Measurements from ENCODE around the gene EMC8.

Gene EMC8

DNA sequence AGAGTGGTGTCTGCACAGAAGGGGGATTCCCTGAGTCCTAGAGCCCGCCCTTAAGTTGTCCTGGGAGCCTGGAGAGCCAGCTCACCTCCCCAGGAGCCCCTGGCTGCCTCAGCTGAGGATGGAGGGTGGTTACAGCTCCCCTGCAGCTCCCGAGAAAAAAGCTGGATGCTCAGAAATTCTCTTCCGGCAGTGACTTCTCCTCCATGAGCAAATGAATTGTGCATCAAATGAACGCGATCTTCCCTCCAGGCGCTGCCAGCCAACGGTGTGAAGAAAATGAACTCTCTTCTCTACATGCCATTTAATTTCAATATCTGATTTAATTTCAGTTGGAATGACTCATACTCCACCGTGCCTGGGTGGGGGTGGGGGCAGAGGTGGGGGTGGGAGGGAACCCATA, 34.1 kb downstream of the EMC8 start:
- DNase-seq: no peak
- no peaks in the 10 kb centered on the region for H3K9me3 Mint-ChIP-seq
- no peak overlapping the region for H3K4me3 Mint-ChIP-seq
- H3K27ac Mint-ChIP-seq: peak overlapping the region in 1 of 2 donors; percentile 7
- ATAC-seq: no peak
- peaks cover 3% of the 10 kb centered on the region for H3K27me3 Mint-ChIP-seq
- peaks cover 5% of the 10 kb centered on the region for H3K4me1 Mint-ChIP-seq

DNA sequence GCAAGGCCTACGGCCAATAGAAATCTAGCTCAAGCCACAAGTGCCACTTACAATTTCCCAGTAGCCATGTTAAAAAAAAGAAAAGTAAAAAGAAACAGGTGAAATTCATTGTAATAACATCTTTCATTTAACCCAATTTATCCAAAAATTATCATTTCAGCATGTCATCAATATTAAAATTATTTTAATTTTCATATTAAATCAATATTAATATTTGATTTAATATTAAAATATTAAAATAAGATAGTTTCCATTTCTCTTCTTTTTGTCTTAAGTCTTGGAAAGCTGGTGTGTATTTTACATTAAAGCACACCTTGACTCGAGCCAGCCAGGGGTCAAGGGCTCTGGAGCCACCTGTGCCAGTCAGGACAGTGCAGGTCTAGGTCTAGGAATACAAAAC, 35.7 kb downstream of the EMC8 start:
- peaks cover 19% of the 10 kb centered on the region for H3K27me3 Mint-ChIP-seq
- DNase-seq: no peak
- no peaks in the 10 kb centered on the region for H3K9me3 Mint-ChIP-seq
- no peak overlapping the region for H3K4me3 Mint-ChIP-seq
- H3K27ac Mint-ChIP-seq: no peak overlapping the region
- no peak for ATAC-seq
- peaks cover 13% of the 10 kb centered on the region for H3K4me1 Mint-ChIP-seq

DNA sequence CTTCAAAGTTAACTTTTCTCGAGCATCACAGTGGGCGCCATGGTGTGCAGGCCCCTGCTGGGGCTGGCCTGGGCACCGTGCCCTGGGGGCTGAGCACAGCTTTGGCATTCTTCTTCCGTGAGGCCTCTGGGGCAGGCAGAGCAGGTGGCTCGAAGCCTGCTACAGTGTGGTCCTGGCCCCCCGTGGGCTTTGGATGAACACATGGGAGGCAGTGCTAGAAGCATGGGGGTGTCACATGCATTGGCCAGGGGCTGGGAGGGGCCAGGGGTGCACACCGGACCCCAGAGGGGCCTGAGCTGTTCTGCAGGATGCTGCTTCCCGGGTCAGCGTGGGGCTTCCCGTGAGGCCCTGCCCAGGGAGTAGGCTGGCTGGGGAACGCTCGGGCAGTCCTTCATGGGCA, 36.4 kb downstream of the EMC8 start:
- Mint-ChIP-seq H3K4me3 (no peak overlapping the region), H3K9me3 (no peaks in the 10 kb centered on the region), H3K4me1 (peaks cover 14% of the 10 kb centered on the region), H3K27ac (no peak overlapping the region), H3K27me3 (peaks cover 21% of the 10 kb centered on the region)
- ATAC-seq (no peak), DNase-seq (no peak)

DNA sequence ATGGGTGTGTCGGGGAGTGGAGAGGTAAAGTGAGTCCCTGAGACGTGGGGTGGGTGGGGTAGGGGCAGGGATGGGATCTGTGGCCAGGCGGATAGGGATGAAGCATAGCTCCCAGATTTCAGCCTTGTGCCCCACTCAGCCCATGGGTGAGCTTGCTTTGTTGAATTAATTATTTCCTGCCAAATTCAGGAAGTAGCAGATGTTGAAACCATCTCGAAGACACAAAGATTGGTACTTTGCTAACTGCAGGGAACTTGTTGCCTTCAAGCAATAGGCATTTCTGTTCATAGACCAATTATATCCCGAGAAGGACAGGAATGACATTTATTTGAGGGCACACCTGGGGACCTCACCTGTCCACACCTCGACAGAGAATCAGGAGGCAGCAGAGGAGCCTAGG, 37.5 kb downstream of the EMC8 start:
- H3K27me3 Mint-ChIP-seq: peaks cover 21% of the 10 kb centered on the region

DNA sequence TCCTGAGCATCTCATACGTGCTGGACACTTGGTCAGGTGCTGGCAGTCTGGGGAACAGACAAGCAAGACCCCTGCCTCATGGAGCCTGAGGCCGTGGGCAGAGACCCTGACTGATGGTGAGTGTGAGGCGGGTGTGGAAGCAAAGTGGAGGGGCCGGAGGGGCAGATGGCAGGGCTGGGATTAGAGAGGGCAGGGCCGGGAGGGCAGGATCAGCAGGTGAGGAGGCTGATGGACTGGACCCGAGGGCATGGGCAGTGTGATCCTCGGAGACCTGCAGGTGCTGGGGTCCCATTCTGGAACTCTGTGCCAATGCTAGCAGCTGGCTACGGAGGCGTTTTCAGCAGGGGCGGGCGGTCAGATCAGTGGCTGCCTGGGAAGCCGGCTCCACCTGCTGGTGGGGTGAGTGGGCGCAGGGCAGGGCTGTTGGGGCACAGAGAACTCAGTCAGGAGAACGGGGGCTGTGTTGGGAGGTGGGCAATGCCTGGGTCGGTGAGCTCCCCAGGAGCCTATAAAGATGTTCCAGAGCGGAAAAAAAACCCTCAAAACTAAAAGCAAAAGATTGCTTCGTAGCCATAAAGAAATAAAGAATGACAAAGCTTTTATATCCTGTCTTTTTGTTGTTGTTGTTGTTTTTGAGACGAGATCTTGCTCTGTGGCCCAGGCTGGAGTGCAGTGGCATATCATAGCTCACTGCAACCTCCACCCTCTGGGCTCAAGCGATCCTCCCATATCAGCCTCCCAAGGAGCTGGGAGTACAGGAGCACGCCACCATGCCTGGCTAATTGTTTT, 39.5 kb downstream of the EMC8 start:
- peaks cover 26% of the 10 kb centered on the region for H3K4me1 Mint-ChIP-seq
- H3K27me3 Mint-ChIP-seq: peaks cover 23% of the 10 kb centered on the region
- DNase-seq (peak in 1 of 2 donors; percentile 37), ATAC-seq (peak; percentile 34)
- no peaks in the 10 kb centered on the region for H3K9me3 Mint-ChIP-seq
- H3K4me3 Mint-ChIP-seq: no peak overlapping the region
- no peak overlapping the region for H3K27ac Mint-ChIP-seq

More for the DNA sequence above, 37.5 kb downstream of the EMC8 start:
- H3K9me3 Mint-ChIP-seq: no peaks in the 10 kb centered on the region
- ATAC-seq (no peak), DNase-seq (no peak)
- H3K27ac Mint-ChIP-seq: no peak overlapping the region
- peaks cover 20% of the 10 kb centered on the region for H3K4me1 Mint-ChIP-seq
- no peak overlapping the region for H3K4me3 Mint-ChIP-seq

DNA sequence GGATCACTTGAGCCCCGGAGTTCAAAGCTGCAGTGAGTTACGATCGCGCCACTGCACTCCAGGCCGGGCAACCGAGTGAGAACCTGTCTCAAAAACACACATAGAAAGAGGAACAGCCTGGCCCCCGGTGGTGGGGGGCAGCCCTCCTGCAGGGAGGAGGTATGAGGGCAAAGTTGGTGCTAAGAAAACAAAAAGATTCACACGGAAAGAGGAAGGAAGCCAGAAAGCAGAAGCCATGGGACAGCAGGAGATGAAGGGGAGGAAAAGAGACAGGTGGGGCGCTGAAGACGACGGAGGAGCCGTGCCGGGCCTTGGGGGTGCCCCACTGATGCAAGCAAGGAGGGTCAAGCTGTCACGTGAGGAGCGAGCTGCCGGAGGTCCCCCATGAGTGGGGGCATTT, 40.2 kb downstream of the EMC8 start:
- H3K4me1 Mint-ChIP-seq: peaks cover 26% of the 10 kb centered on the region
- peak overlapping the region in 1 of 2 donors; percentile 3 for H3K4me3 Mint-ChIP-seq
- ATAC-seq (no peak), DNase-seq (no peak)
- H3K27me3 Mint-ChIP-seq: peaks cover 30% of the 10 kb centered on the region
- H3K27ac Mint-ChIP-seq: no peak overlapping the region
- no peaks in the 10 kb centered on the region for H3K9me3 Mint-ChIP-seq

DNA sequence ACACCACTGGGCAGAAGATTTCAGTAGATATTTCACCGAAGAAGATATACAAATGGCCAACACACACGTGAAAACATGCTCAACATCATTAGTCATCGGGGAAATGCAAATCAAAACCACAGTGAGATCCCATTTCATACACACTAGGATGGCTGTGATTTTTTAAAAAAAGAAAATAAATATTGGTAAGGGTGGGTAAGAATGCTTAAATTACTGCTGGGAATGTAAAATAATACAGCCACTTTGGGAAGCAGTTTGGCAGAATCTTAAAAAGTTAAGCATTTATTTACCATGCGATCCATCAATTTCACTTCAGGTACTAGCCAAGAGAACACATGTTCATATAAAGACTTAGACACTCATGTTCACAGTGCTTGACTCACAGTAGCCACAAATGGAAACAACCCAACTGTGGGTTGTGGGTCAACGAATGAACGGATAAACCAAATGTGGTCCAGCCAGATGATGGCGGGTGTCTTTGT, 42.0 kb downstream of the EMC8 start:
- ATAC-seq (peak; percentile 83), DNase-seq (peak in 1 of 2 donors; percentile 58)
- Mint-ChIP-seq H3K4me1 (peaks cover 26% of the 10 kb centered on the region), H3K4me3 (no peak overlapping the region), H3K9me3 (no peaks in the 10 kb centered on the region), H3K27ac (peak overlapping the region in 1 of 2 donors; percentile 74), H3K27me3 (peaks cover 45% of the 10 kb centered on the region)

DNA sequence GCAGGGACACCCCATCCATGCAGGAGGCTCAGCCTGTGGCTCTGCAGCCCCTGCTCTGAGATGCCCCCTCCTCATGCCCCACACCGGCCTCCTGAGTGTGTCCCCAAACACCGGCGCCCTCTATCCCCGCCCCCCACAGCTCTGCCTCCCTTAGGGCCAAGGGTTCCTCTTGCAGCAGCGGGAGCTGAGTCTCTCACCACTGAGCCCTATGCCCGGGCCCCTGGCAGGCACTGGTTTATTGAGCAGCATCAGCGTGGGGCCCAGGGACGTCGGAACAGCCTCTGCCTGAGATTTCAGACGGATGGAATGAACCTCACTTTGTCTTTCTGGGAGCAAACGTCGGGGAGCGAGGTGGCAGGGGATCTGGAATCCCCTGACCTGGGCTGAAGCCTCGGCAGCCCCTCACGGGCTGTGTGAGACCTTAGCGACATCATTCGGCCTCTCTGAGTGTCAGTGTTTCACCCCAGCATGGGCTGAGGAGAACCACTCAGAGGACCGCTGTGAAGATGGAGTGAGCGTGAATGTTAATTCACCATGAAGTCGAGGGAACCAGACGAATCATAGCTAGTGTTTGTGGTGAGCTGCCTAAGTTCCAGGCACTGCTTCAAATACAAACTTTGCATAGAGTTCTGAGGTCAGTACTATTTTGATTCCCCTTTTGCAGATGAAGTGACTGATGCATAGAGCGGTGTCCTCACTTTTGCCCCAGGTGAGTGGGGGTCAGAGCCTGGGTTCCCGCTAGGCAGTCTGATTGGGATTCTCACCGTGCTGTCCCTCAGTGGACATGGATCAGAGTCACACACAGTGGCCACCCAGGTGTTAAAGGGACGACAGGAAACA, 43.2 kb downstream of the EMC8 start:
- ATAC-seq: peak; percentile 36
- DNase-seq: no peak
- Mint-ChIP-seq H3K9me3 (no peaks in the 10 kb centered on the region), H3K27me3 (peaks cover 55% of the 10 kb centered on the region), H3K27ac (no peak overlapping the region), H3K4me3 (peak overlapping the region in 1 of 2 donors; percentile 47), H3K4me1 (peaks cover 33% of the 10 kb centered on the region)

DNA sequence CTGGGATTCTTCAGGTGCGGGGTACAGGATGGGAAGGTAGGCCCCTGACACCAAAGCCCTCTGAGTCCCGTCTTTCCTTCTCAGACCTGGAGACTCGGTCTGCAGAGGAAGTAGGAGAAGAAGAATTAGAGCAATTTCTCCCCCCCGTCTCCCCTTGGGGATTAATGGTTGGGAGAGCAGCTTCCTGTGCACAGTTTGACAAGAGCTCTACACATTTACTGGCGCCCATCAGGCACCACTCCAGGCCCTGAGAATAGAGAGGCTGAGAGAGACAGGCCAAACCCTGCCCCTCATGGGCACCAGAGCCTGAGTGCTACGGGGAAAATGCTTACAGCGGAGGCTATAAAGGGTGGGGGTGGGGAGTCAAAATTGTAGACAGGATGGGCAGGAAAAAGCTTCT, 44.9 kb downstream of the EMC8 start:
- Mint-ChIP-seq H3K27ac (no peak overlapping the region), H3K27me3 (peaks cover 56% of the 10 kb centered on the region), H3K4me1 (peaks cover 43% of the 10 kb centered on the region), H3K4me3 (no peak overlapping the region), H3K9me3 (no peaks in the 10 kb centered on the region)
- DNase-seq (no peak), ATAC-seq (no peak)

DNA sequence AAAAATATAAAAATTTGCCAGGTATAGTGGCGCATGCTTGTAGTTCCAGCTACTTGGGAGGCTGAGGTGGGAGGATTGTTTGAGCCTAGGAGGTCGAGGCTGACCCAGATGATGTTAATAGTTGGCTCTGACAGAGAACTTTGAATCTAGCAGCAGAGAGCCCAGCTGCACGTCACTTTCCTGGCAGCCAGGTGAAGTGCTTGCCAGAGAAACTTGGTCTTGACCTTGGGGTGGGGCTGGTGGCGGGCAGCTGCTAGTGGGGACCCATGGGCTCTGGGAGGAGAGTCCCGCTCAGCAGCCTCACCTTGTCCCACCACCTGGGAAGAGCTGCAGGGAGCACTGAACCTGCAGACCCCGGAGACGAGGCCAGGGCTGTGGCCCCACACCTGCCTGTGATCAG, 45.4 kb downstream of the EMC8 start:
- peaks cover 53% of the 10 kb centered on the region for H3K27me3 Mint-ChIP-seq
- no peak for DNase-seq
- H3K27ac Mint-ChIP-seq: no peak overlapping the region

DNA sequence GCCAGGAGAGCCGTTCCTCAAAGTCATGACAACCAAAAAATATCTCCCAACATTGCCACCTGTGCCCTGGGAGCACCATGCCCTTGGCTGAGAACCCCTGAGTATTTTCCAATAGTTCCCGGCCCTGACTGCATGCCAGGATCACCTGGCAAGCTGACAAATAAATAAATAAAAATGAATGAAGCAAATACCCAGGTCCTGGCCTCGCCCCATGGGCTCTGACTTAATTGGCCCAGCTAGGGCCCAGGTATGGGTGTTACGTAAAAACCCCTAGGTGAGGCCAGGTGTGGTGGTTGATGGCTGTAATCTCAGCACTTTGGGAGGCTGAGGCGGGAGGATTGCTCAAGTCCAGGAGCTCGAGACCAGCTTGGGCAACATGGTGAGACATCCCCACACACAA, 45.8 kb downstream of the EMC8 start:
- no peak for ATAC-seq
- no peak for DNase-seq
- Mint-ChIP-seq H3K27me3 (peaks cover 49% of the 10 kb centered on the region), H3K9me3 (no peaks in the 10 kb centered on the region), H3K4me3 (no peak overlapping the region), H3K4me1 (peaks cover 35% of the 10 kb centered on the region), H3K27ac (no peak overlapping the region)

More for the DNA sequence above, 45.4 kb downstream of the EMC8 start:
- no peak for ATAC-seq
- Mint-ChIP-seq H3K4me3 (no peak overlapping the region), H3K9me3 (no peaks in the 10 kb centered on the region), H3K4me1 (peaks cover 39% of the 10 kb centered on the region)

DNA sequence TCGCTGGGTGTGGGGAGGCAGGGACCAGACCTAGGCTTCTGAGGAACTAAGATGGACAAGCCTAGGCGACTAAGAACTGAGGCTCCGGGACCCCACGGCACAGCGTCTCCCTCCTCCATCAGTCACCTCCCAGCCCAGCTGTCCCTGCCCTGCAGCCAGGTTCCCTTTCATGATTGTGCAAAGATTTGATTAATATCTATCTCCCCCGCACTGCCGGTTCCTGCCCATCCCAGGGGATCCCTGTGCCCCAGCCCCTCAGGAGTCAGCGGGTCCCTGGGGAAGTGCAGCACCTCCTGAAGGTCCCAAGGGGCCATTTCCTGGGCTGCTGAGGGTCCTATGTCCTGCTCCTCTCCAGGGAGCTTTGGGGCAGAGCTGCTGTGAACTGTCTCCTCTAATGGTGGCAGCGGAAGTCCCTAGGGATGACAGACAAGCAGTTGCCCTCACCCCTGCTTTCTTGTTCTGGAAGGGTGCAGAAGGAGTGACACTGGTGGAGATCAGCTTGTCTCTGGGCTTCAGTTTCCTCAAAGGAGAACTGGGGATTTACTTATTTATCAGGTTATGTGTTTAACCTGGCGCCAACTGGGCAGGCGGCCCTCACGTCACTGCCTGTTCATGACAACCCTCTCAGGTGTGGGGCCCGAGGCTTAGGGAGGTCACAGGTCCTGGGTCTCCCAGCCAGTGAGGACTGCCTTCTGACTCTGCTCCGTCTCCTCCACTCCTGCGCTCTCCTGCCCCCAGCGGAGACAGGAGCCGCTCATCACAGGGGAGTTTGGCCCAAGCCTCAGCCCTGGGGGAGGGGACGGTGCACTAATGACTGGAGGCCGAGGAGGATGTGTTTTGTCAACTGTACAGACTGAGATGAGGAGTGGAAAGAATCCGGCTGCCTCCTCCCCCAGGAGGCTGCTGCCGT, 46.6 kb downstream of the EMC8 start:
- H3K27me3 Mint-ChIP-seq: peaks cover 47% of the 10 kb centered on the region
- no peak overlapping the region for H3K27ac Mint-ChIP-seq
- no peak for ATAC-seq
- no peaks in the 10 kb centered on the region for H3K9me3 Mint-ChIP-seq
- DNase-seq: no peak
- no peak overlapping the region for H3K4me3 Mint-ChIP-seq
- peaks cover 34% of the 10 kb centered on the region for H3K4me1 Mint-ChIP-seq

DNA sequence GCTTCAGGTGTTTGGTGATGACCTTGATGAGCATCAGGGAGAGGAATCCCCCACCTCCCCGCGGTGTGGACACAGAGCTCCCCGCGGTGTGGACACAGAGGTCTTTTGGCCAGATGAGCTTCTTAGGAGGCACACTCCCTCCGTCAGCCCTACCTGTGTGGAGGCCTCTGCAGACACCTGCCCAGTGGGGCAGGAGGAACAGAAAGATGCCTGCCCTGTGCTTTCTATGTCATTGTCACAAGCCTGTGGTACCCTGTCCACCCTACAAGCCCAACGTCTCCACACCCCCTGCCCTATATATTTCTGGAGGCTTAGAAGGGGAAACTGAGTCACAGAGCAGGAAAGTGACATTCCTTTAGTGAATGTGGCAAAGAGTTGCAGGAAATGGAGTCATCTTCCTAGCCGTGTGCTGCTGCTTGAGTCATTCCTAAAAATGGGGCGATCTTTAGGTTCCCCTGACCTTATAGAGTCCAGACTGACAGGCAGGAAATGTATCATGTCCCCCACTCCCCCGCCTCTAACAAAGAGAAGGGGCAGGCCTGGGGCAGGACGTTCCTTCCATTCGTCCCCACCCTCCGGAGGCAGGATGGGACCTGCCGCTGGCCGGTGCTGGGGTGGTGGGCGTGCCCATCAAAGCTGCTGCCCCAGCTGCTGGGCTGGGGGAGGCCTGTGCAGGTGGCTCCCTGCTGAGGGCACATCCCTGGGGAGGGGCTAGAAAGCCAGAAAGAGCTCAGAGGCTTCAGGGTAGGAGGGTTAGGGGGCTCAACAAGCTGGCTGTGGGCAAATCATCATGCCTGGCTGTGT, 47.4 kb downstream of the EMC8 start:
- ATAC-seq: peak; percentile 22
- H3K4me3 Mint-ChIP-seq: peak overlapping the region; percentile 37 to 44
- H3K9me3 Mint-ChIP-seq: no peaks in the 10 kb centered on the region
- H3K4me1 Mint-ChIP-seq: peaks cover 36% of the 10 kb centered on the region
- peak overlapping the region; percentile 48 to 57 for H3K27ac Mint-ChIP-seq
- no peak for DNase-seq
- H3K27me3 Mint-ChIP-seq: peaks cover 47% of the 10 kb centered on the region

DNA sequence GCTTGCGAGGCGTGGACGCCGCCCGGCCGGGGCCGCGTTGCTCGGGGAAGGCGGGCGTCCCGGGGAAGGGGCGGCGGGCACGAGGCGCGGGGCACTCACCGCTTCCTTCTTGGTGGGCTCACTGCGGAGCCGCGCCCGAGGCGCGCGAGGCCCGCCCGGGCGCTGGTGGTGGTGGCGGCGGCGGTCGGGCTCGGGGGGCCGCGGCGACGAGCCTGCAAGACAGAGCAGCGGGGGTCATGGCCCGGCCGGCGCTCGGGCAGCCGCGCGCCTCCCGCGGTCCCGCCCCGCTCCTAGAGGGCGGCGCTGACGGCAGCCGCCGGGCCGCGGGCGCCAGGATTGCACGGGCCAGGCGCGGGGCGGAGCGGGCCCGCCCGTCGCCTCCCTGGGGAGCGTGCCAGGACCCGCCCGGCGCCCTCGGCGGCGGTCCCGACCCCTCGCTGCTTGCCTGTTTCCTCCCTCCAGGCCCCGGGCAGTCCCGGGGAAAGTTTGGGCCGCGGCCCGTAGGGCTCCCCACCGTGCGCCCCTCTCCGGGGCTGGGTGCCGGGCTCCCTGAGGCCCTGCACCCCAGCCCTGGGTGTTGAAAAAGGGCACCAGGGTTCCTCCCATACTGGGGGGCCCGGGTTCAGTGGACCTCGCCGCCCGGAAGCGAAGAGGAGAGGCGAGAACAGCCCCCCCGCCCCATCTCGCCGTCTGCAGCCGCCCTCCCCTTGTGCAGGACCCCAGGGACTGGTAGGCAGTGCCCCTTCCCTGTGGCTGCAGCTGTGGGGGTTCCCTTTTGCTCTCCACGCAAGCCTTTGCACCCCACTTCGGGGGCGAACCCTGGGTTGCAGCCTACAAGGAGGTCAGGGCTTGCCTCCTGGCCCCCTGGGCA, 48.3 kb downstream of the EMC8 start, which contains the start of gene C16orf74:
Gene C16orf74, minus strand, starts transcription at position 270 of the 871 bp plus-strand sequence. CDS start 15,879 bp downstream, outside the sequence.
- DNase-seq (no peak), ATAC-seq (peak; percentile 78)
- peaks cover 33% of the 10 kb centered on the region for H3K4me1 Mint-ChIP-seq
- no peaks in the 10 kb centered on the region for H3K9me3 Mint-ChIP-seq
- peak within 1 kb of the TSS; percentile 48 to 59 for H3K27ac Mint-ChIP-seq
- peak within 1 kb of the TSS; percentile 87 to 89 for H3K4me3 Mint-ChIP-seq
- H3K27me3 Mint-ChIP-seq: peaks cover 47% of the 10 kb centered on the region

Measured in stimulated activated naive CD8-positive, alpha-beta T cell treated with anti-CD3 and anti-CD28 coated beads, Interleukin-15, amount 100 ng/mL, for 72 hours (primary cell).